Adrenal gland (tissue), 12 donors: Measurements from ENCODE around the gene SLC25A23. TPM values are rescaled to one million over a fixed set of nuclear protein-coding genes. Genes with fewer than 3 reads are reported as not detected.

ENCODE experiments used
- DNase-seq, 7 donors: peaks; one replicate each; pipeline ENCODE4 v3.0.0-alpha.2; 2019 to 2020
- H3K27ac ChIP-seq, 5 donors: fragments of 200-600 bp; sonication (generic) in 4 of 5; 1 replicate in 3 of 5; 2 replicates in 2 of 5; pipeline versions ENCODE4 v1.5.1 to v1.8.0; 2016 to 2020; ENCODE audit warnings: mild to moderate bottlenecking in 1 of 5
- H3K27me3 ChIP-seq: fragments of 200-600 bp; 2 replicates; pipeline ENCODE4 v1.8.0; 2021
- H3K36me3 ChIP-seq, 2 donors: fragments of 200-600 bp; replicated peaks in 1 of 2; 1 replicate in 1 of 2; 2 replicates in 1 of 2; pipeline versions ENCODE4 v1.5.1 to v1.8.0; 2018 to 2022
- H3K4me1 ChIP-seq, 2 donors: fragments of 200-600 bp; replicated peaks in 1 of 2; 1 replicate in 1 of 2; 2 replicates in 1 of 2; pipeline versions ENCODE4 v1.5.1 to v1.8.0; 2018 to 2021
- H3K4me3 ChIP-seq, 4 donors: fragments of 200-600 bp; sonication (generic) in 3 of 4; one replicate each; pipeline ENCODE4 v1.5.1; 2016 to 2018
- H3K9me3 ChIP-seq, 3 donors: fragments of 200-600 bp; sonication (generic) in 1 of 3; replicated peaks in 1 of 3; 1 replicate in 2 of 3; 2 replicates in 1 of 3; pipeline versions ENCODE4 v1.5.1 to v1.8.0; 2016 to 2021
- CTCF ChIP-seq, 6 experiments: fragments of 450-650 bp in 4 of 6; fragments of 200-600 bp in 2 of 6; sonication (generic) in 1 of 6; IDR thresholded peaks; 1 replicate in 5 of 6; 2 replicates in 1 of 6; pipeline versions ENCODE4 v1.5.1 to v1.8.0; 2016 to 2021; ENCODE audit warnings: antibody characterized with exemption in 6 of 6, mild to moderate bottlenecking in 2 of 6, moderate library complexity in 1 of 6
- POLR2A ChIP-seq, 2 donors: fragments of 450-650 bp; IDR thresholded peaks; one replicate each; pipeline ENCODE4 v1.6.1; 2017; ENCODE audit warnings: antibody characterized with exemption in 2 of 2, mild to moderate bottlenecking in 2 of 2, moderate library complexity in 1 of 2
- WGBS, 4 donors: extraction: QIAGEN DNeasy Blood & Tissue Kit in 2 of 4; methylation state at CpG; one replicate each; pipeline versions ENCODE4 v1.1.5 to v1.1.7; 2013 to 2017; 5-methylcytosine and 5-hydroxymethylcytosine counted together
- intact Hi-C, 2 donors: fragments of 100-400 bp; cut with DNase I; formaldehyde crosslinking; loops; one replicate each; pipeline versions ENCODE4 v1.14.1 to v1.15.0; 2022 to 2023
- polyA plus RNA-seq, 3 donors: library from polyadenylated mRNA; stranded (reverse); fragments of 200-250 nt in 2 of 3; fragments of 350-450 nt in 1 of 3; fragmentation: Illumina TruSeq in 1 of 3; extraction: RNeasy Lipid Tissue Mini Kit (QIAGEN cat#74804) in 1 of 3; gene quantifications; one replicate each; pipeline ENCODE4 v1.2.3, GENCODE V29; 2013 to 2014
- total RNA-seq, 9 donors: library from RNA; depleted of rRNA in 4 of 9; stranded (reverse); fragments of >200 nt in 4 of 9; fragments of 120-200 nt in 1 of 9; fragmentation: NEBNext Ultra II Directional in 1 of 9; extraction: Animal tissue kit (Norgen Biotek cat#: 25700) in 1 of 9; gene quantifications; one replicate each; pipeline versions ENCODE4 v1.1.0 to v1.2.4, GENCODE V29; 2013 to 2023
- donor health status: healthy with polysubstance abuse.
- donor health status: Bipolar disorder and iron deficiency.
- donor health status: DM: yes; HTN: yes; CAD: no.
- donor health status: DM: no; HTN: no; CAD: no.
- donor health status: DM: no; HTN: no; CAD: no.
- donor health status: DM: yes; HTN: yes; CAD: no.

Gene SLC25A23
- total and polyA plus RNA-seq, 12 donors, result 41.2 to 189 (median 69.1) TPM

DNA sequence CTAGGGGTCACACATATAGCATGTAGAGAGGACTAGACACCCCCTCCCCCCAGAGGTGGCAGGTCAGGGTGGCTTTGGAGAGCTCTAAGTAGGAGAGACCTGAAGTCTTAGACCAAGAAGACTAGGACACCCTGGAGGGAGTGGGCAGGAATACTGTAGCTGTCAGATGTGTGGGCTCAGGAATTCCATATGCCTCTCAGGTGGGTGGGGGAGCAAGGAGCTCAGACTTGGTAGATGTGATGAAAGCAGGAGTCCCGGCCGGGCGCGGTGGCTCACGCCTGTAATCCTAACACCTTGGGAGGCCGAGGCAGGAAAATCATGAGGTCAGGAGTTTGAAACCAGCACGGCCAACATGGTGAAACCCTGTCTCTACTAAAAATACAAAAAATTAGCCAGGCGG is 6.1 kb upstream of the SLC25A23 start:
- intact Hi-C loops, result no loop called here
- WGBS, 4 donors, result 87 to 93% (median 92%) methylated on average over 8 of the region's 8 CpGs
- Histone ChIP-seq H3K4me1 (no peaks in the 10 kb centered on the region), H3K27me3 (peaks cover 9% of the 10 kb centered on the region), H3K36me3 (no peaks in the 10 kb centered on the region), H3K4me3 (no peak overlapping the region), H3K27ac (no peak overlapping the region), H3K9me3 (no peaks in the 10 kb centered on the region)
- no peak for TF ChIP-seq POLR2A (IDR thresholded peaks at IDR 0.05)
- no peak for TF ChIP-seq CTCF (IDR thresholded peaks at IDR 0.05)
- no peak for DNase-seq

DNA sequence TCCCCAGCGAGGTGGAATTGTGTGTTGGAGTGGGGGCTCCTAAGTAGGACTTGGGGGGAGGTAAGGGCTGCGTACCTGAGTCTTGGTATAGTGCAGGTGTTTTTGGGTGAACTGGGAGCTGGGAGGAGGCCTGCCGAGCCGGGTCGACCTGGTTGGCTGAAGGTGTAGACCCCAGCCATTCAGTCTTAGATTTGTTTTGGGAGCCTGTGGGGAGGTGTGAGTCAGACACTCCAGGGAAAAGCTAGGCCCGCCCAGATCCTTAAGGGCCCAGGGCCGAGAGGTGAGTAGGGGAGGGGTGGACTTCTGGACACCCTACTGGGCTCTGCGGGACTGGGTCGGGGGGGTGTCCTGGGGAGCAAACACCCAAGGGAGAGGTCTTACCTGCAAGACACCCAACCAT is 5.4 kb upstream of the SLC25A23 start:
- Histone ChIP-seq H3K36me3 (no peaks in the 10 kb centered on the region), H3K27ac (no peak overlapping the region), H3K4me3 (no peak overlapping the region), H3K27me3 (peaks cover 9% of the 10 kb centered on the region), H3K9me3 (no peaks in the 10 kb centered on the region), H3K4me1 (no peaks in the 10 kb centered on the region)
- WGBS, 4 donors, result 50 to 79% (median 65%) methylated on average over 8 to 9 of the region's 9 CpGs
- no peak for DNase-seq
- TF ChIP-seq CTCF (IDR thresholded peaks at IDR 0.05) (no peak), POLR2A (IDR thresholded peaks at IDR 0.05) (no peak)
- intact Hi-C loops, result no loop called here

- Histone ChIP-seq H3K9me3 (no peaks in the 10 kb centered on the region), H3K27me3 (peaks cover 9% of the 10 kb centered on the region), H3K27ac (no peak within 1 kb of the TSS), H3K4me1 (peaks cover under 1% of the 10 kb centered on the region in 2 donors), H3K36me3 (no peaks in the 10 kb centered on the region), H3K4me3 (no peak within 1 kb of the TSS)
- intact Hi-C loops, result no loop called here
- WGBS, 4 donors, result 14 to 27% (median 19%) methylated on average over 19 to 65 of the region's 65 CpGs
- TF ChIP-seq CTCF (IDR thresholded peaks at IDR 0.05) (no peak), POLR2A (IDR thresholded peaks at IDR 0.05) (no peak)
- no peak for DNase-seq
Measured at GRCh38 chr19:6464070-6464873, 4.7 kb upstream of the SLC25A23 start, which contains the start of gene CRB3. TSS of gene CRB3 (plus strand) at chr19:6464271. CDS start at chr19:6464702, 431 bp downstream.

- Histone ChIP-seq H3K27me3 (peaks cover 9% of the 10 kb centered on the region), H3K4me3 (peak overlapping the region; percentile 31 to 88 (median 43)), H3K27ac (peak overlapping the region in 4 of 5 donors; percentile 20 to 90 (median 72)), H3K36me3 (no peaks in the 10 kb centered on the region), H3K4me1 (peaks cover 9 to 11% of the 10 kb centered on the region in 2 donors), H3K9me3 (no peaks in the 10 kb centered on the region)
- DNase-seq, result peak; percentile 95 to 98 (median 97)
- 0 to 1% (median 1%) methylated on average over 38 to 57 of the region's 57 CpGs for WGBS, 4 donors
- intact Hi-C loops, result no loop called here
- TF ChIP-seq CTCF (IDR thresholded peaks at IDR 0.05), result peak; percentile 54 to 80 (median 63)
- peak in 1 of 2 donors; percentile 71 for TF ChIP-seq POLR2A (IDR thresholded peaks at IDR 0.05)
Measured at GRCh38 chr19:6460099-6460884, 700 bp upstream of the SLC25A23 start.
